ENCODE results near the gene ANKRD50.

The ANKRD50 gene

GRCh38 chr4:124717101-124717500, 4.6 kb upstream of the ANKRD50 start:
- no peaks in the 10 kb centered on the region for H3K79me2 ChIP-seq (ENCODE audit: control insufficient read depth, low read length)
- no peak overlapping the region for H3K27ac ChIP-seq (ENCODE audit: low read depth, low read length)
- peaks cover 9% of the 10 kb centered on the region for H3F3A ChIP-seq (ENCODE audit: control insufficient read depth, insufficient read depth)
- no peak overlapping the region for H3K4me2 ChIP-seq (ENCODE audit: low read length)
- H3K4me1 ChIP-seq (ENCODE audit: control insufficient read depth, low read length) = peaks cover 6% of the 10 kb centered on the region
- H3K27me3 ChIP-seq (ENCODE audit: control insufficient read depth, low read length) = no peaks in the 10 kb centered on the region
- H3K36me3 ChIP-seq (ENCODE audit: control insufficient read depth, low read length) = no peaks in the 10 kb centered on the region
- H3K9me2 ChIP-seq (replicated peaks; ENCODE audit: control insufficient read depth, low read length) = no peaks in the 10 kb centered on the region; the same call in 1 of the 2 replicates
- TF ChIP-seq, protein P1, sequence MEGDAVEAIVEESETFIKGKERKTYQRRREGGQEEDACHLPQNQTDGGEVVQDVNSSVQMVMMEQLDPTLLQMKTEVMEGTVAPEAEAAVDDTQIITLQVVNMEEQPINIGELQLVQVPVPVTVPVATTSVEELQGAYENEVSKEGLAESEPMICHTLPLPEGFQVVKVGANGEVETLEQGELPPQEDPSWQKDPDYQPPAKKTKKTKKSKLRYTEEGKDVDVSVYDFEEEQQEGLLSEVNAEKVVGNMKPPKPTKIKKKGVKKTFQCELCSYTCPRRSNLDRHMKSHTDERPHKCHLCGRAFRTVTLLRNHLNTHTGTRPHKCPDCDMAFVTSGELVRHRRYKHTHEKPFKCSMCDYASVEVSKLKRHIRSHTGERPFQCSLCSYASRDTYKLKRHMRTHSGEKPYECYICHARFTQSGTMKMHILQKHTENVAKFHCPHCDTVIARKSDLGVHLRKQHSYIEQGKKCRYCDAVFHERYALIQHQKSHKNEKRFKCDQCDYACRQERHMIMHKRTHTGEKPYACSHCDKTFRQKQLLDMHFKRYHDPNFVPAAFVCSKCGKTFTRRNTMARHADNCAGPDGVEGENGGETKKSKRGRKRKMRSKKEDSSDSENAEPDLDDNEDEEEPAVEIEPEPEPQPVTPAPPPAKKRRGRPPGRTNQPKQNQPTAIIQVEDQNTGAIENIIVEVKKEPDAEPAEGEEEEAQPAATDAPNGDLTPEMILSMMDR (IDR thresholded peaks at IDR 0.05; ENCODE audit: low read depth, low read length, poor library complexity, severe bottlenecking) = no peak
- TF ChIP-seq EZH2phosphoT487 (IDR thresholded peaks at IDR 0.05; ENCODE audit: borderline replicate concordance, low read length) = no peak
- no peaks in the 10 kb centered on the region for H3K9me3 ChIP-seq (ENCODE audit: control insufficient read depth, insufficient read depth, low read length)
- H3K4me3 ChIP-seq (ENCODE audit: low read length) = no peak overlapping the region
- H4K20me1 ChIP-seq (ENCODE audit: control insufficient read depth, insufficient read depth, low read depth, low read length) = no peaks in the 10 kb centered on the region

GRCh38 chr4:124713185-124713592, 657 bp upstream of the ANKRD50 start:
- Histone ChIP-seq H3K27ac (ENCODE audit: low read depth, low read length) (no peak overlapping the region), H3K9me3 (ENCODE audit: control insufficient read depth, insufficient read depth, low read length) (no peaks in the 10 kb centered on the region), H3K9me2 (replicated peaks; ENCODE audit: control insufficient read depth, low read length) (no peaks in the 10 kb centered on the region), H3K79me2 (ENCODE audit: control insufficient read depth, low read length) (peaks cover 3% of the 10 kb centered on the region; the same call in 1 of the 2 replicates), H3K36me3 (ENCODE audit: control insufficient read depth, low read length) (no peaks in the 10 kb centered on the region), H3F3A (ENCODE audit: control insufficient read depth, insufficient read depth) (peaks cover 9% of the 10 kb centered on the region), H3K4me1 (ENCODE audit: control insufficient read depth, low read length) (peaks cover 27% of the 10 kb centered on the region), H3K27me3 (ENCODE audit: control insufficient read depth, low read length) (no peaks in the 10 kb centered on the region), H4K20me1 (ENCODE audit: control insufficient read depth, insufficient read depth, low read depth, low read length) (no peaks in the 10 kb centered on the region), H3K4me2 (ENCODE audit: low read length) (peak overlapping the region; percentile 81), H3K4me3 (ENCODE audit: low read length) (peak overlapping the region; percentile 80)
- TF ChIP-seq, protein P1 (IDR thresholded peaks at IDR 0.05; ENCODE audit: low read depth, low read length, poor library complexity, severe bottlenecking) = no peak
- no peak for TF ChIP-seq EZH2phosphoT487 (IDR thresholded peaks at IDR 0.05; ENCODE audit: borderline replicate concordance, low read length)

DNA sequence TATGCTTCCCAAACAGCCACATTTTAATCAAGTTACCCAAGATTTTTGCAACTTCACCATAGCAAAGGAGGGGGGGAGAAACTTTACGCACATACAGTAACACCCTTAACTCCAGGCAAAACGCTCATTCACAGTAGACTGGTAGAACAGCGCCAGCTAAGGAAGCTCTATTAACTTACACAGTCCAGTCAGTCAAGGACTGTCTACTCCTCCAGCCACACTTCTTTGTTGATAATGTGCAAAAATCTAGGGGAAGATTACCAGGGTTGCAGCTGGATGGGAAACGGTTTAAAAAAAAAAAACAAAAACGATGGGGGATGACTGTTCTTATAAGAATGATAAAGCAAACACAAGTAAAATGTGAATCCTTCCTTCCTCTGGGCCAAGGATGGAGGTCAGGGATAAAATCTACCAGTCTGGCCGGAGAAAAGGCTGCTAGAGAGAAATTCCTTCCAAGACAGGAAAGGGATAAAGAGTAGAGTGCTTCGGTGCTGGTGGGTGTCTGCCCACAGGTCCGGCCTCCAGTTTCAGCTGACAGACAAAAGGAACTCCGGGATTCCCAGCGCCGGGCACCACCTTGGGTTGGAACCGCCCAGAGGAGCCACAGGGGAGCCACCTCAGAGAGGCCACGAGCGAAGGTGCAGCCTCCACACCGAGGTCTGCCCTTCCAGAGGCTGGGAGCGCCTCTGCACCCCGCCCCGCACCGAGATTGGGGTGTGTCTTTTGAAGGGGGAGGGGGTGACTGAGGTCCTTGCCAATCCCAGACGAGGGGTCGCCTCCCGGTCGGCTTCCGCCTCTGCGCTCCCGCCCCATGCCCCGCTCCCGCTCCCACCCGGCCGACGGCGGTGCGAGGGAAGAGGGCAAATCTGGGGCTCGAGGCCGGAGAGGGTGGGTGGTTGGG, 811 bp downstream of the ANKRD50 start:
- H3K27ac ChIP-seq (ENCODE audit: low read depth, low read length) = 0 out of 2 replicates have a peak overlapping the region, but pooled peaks have one; percentile 24
- peaks cover 3% of the 10 kb centered on the region; the same call in 1 of the 2 replicates for H3K79me2 ChIP-seq (ENCODE audit: control insufficient read depth, low read length)
- H3K4me2 ChIP-seq (ENCODE audit: low read length) = peak overlapping the region; percentile 65
- TF ChIP-seq, protein P1 (IDR thresholded peaks at IDR 0.05; ENCODE audit: low read depth, low read length, poor library complexity, severe bottlenecking) = peak; percentile 15
- TF ChIP-seq EZH2phosphoT487 (IDR thresholded peaks at IDR 0.05; ENCODE audit: borderline replicate concordance, low read length) = no peak
- H4K20me1 ChIP-seq (ENCODE audit: control insufficient read depth, insufficient read depth, low read depth, low read length) = no peaks in the 10 kb centered on the region
- H3K9me2 ChIP-seq (replicated peaks; ENCODE audit: control insufficient read depth, low read length) = no peaks in the 10 kb centered on the region
- peaks cover 27% of the 10 kb centered on the region for H3K4me1 ChIP-seq (ENCODE audit: control insufficient read depth, low read length)
- H3K4me3 ChIP-seq (ENCODE audit: low read length) = peak overlapping the region; percentile 80
- peaks cover 9% of the 10 kb centered on the region for H3F3A ChIP-seq (ENCODE audit: control insufficient read depth, insufficient read depth)
- H3K27me3 ChIP-seq (ENCODE audit: control insufficient read depth, low read length) = no peaks in the 10 kb centered on the region
- H3K36me3 ChIP-seq (ENCODE audit: control insufficient read depth, low read length) = no peaks in the 10 kb centered on the region
- H3K9me3 ChIP-seq (ENCODE audit: control insufficient read depth, insufficient read depth, low read length) = no peaks in the 10 kb centered on the region
